DND-41 (cell line): ENCODE measurements around the gene TRIM2.

ENCODE experiments used
- ATAC-seq: fragments of 200-7000 bp; cut with Tn5 transposase; 3 replicates; pipeline ENCODE4 v1.9.1; 2021; ENCODE audit warnings: low read depth; ENCODE audit not compliant: insufficient read depth
- DNase-seq: peaks from one replicate; pipeline ENCODE4 v3.0.0-alpha.2; 2020
- H2AFZ ChIP-seq: 2 replicates; pipeline ENCODE4 v1.6.0; 2012; ENCODE audit warnings: low read depth, low read length
- H3K27ac ChIP-seq: 2 replicates; pipeline ENCODE4 v1.5.1; 2012; ENCODE audit warnings: low read length, inconsistent platforms
- H3K27me3 ChIP-seq: fragments of 200-600 bp; sonication (generic); 2 replicates; pipeline ENCODE4 v1.6.0; 2012; ENCODE audit warnings: low read length, mild to moderate bottlenecking, inconsistent platforms; ENCODE audit not compliant: insufficient read depth, poor library complexity
- H3K36me3 ChIP-seq: 2 replicates; pipeline ENCODE4 v1.5.1; 2012; ENCODE audit warnings: low read length, inconsistent platforms; ENCODE audit not compliant: insufficient read depth
- H3K4me1 ChIP-seq: 2 replicates; pipeline ENCODE4 v1.5.1; 2012; ENCODE audit warnings: mild to moderate bottlenecking, low read length; ENCODE audit not compliant: insufficient read depth
- H3K4me2 ChIP-seq: 2 replicates; pipeline ENCODE4 v1.6.0; 2012; ENCODE audit warnings: mild to moderate bottlenecking, moderate library complexity, low read length, inconsistent platforms; ENCODE audit not compliant: insufficient read depth
- H3K4me3 ChIP-seq, 2 experiments: fragments of 200-600 bp in 1 of 2; shearing (Covaris generic) in 1 of 2; 2 replicates each; pipeline ENCODE4 v1.5.1; 2012 to 2016; ENCODE audit warnings: inconsistent platforms in 2 of 2, low read length in 2 of 2, mild to moderate bottlenecking in 2 of 2, low read depth in 1 of 2, moderate library complexity in 1 of 2
- H3K79me2 ChIP-seq: 2 replicates; pipeline ENCODE4 v1.6.0; 2012; ENCODE audit warnings: low read length, inconsistent platforms; ENCODE audit not compliant: insufficient read depth
- H3K9ac ChIP-seq: 2 replicates; pipeline ENCODE4 v1.6.0; 2012; ENCODE audit warnings: low read depth, mild to moderate bottlenecking, inconsistent platforms, low read length, moderate library complexity
- H3K9me3 ChIP-seq: 2 replicates; pipeline ENCODE4 v1.5.1; 2012; ENCODE audit warnings: low read length, moderate library complexity, mild to moderate bottlenecking, inconsistent platforms; ENCODE audit not compliant: insufficient read depth, severe bottlenecking
- H4K20me1 ChIP-seq: 2 replicates; pipeline ENCODE4 v1.6.0; 2012; ENCODE audit warnings: low read length; ENCODE audit not compliant: insufficient read depth
- EZH2 ChIP-seq: IDR thresholded peaks from 3 replicates; pipeline ENCODE4 v1.6.1; 2012; ENCODE audit warnings: borderline replicate concordance, low read depth, mild to moderate bottlenecking, moderate library complexity, low read length, inconsistent platforms; ENCODE audit not compliant: severe bottlenecking
- TF ChIP-seq, protein P1 (sequence below): IDR thresholded peaks from 2 replicates; pipeline ENCODE4 v1.5.1; 2012; ENCODE audit warnings: borderline replicate concordance, low read length, moderate library complexity, mild to moderate bottlenecking; ENCODE audit not compliant: poor library complexity, severe bottlenecking; ENCODE audit errors: extremely low read depth

The TRIM2 gene

DNA sequence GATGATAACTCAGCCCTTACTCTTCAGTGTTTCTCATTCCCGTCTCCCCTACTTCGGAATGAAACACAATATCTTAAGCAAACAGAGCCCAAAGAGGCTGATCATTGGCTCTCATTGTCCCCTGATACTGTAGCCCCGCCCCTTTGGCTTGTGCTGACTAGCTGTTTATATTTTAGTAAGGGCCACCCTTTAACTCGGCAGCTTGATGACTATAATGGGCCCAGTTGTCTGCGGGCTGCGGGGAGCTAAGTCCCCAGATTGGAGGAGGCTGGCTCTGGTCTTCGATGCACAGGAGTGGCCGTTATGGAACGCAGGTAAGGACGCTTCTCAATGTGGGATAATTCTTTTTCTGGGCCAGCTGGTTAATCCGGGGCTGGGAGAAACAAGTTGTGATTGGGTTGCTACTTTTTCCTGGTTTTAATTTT lies at the start of gene TRIM2:
Gene TRIM2, plus strand, starts transcription at position 197 of the 425 bp plus-strand sequence. Its CDS starts 88 bp downstream, at position 285.
- Histone ChIP-seq H3K79me2 (no peaks in the 10 kb centered on the region), H3K36me3 (no peaks in the 10 kb centered on the region), H3K9ac (no peak within 1 kb of the TSS), H3K9me3 (no peaks in the 10 kb centered on the region), H3K27me3 (no peaks in the 10 kb centered on the region), H3K4me3 (no peak within 1 kb of the TSS), H3K27ac (no peak within 1 kb of the TSS), H4K20me1 (no peaks in the 10 kb centered on the region), H2AFZ (no peak within 1 kb of the TSS), H3K4me2 (no peak within 1 kb of the TSS), H3K4me1 (no peaks in the 10 kb centered on the region)
- ATAC-seq (no peak), DNase-seq (no peak)
- no peak for TF ChIP-seq EZH2
- TF ChIP-seq, protein P1, sequence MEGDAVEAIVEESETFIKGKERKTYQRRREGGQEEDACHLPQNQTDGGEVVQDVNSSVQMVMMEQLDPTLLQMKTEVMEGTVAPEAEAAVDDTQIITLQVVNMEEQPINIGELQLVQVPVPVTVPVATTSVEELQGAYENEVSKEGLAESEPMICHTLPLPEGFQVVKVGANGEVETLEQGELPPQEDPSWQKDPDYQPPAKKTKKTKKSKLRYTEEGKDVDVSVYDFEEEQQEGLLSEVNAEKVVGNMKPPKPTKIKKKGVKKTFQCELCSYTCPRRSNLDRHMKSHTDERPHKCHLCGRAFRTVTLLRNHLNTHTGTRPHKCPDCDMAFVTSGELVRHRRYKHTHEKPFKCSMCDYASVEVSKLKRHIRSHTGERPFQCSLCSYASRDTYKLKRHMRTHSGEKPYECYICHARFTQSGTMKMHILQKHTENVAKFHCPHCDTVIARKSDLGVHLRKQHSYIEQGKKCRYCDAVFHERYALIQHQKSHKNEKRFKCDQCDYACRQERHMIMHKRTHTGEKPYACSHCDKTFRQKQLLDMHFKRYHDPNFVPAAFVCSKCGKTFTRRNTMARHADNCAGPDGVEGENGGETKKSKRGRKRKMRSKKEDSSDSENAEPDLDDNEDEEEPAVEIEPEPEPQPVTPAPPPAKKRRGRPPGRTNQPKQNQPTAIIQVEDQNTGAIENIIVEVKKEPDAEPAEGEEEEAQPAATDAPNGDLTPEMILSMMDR: no peak

DNA sequence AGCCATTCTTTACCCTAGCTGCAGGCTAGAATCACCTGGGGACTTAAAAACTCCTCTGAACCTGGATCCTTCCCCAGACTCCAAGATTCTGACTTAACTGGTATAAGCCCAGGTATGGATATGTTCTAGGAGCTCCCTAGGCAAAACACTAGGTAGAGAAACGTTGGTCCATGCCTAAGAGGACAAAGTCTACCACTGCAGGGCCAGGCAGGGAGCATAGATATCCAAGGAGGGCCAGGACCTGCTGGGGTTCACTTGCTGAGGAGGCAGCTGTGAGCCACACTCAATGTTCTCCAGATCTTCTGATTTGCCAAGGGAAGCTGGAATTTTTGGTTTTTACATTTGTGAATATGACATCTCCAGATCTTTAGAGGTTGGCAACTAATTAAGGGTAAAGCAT lies 48.6 kb upstream of the TRIM2 start:
- Histone ChIP-seq H3K9me3 (no peaks in the 10 kb centered on the region), H3K36me3 (no peaks in the 10 kb centered on the region), H3K9ac (no peak overlapping the region), H3K27ac (no peak overlapping the region), H2AFZ (no peak overlapping the region), H3K4me3 (no peak overlapping the region), H3K4me1 (peaks cover 30% of the 10 kb centered on the region), H3K27me3 (no peaks in the 10 kb centered on the region), H4K20me1 (no peaks in the 10 kb centered on the region), H3K79me2 (peaks cover 10% of the 10 kb centered on the region; the same call in 1 of the 2 replicates), H3K4me2 (no peak overlapping the region)
- TF ChIP-seq, protein P1: no peak
- no peak for TF ChIP-seq EZH2
- ATAC-seq (no peak), DNase-seq (no peak)

DNA sequence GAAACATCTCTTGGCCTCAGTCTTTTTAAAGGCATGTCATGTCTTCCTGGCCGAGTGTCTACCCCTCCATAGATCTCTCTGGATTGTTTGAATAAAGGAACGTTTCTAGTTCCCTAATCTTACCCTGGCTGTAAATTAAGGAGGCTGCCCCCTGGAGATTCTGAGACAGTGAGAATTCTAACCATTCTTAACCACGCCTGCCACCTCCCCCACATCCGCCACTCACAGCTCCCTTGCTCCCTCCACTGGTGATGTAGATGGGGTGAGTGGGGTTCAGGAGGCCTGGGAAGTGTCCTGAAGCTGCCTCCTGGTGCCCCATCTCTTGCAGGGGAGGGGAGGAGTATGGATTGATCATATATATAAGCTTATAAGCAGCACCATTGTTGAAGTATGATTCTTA lies 48.0 kb upstream of the TRIM2 start:
- Histone ChIP-seq H3K4me1 (peaks cover 30% of the 10 kb centered on the region), H3K9me3 (no peaks in the 10 kb centered on the region), H3K36me3 (no peaks in the 10 kb centered on the region), H3K79me2 (peaks cover 10% of the 10 kb centered on the region; the same call in 1 of the 2 replicates), H3K4me3 (no peak overlapping the region), H2AFZ (no peak overlapping the region), H3K27ac (no peak overlapping the region), H4K20me1 (no peaks in the 10 kb centered on the region), H3K9ac (no peak overlapping the region), H3K4me2 (no peak overlapping the region), H3K27me3 (no peaks in the 10 kb centered on the region)
- TF ChIP-seq EZH2: no peak
- TF ChIP-seq, protein P1: peak; percentile 46
- DNase-seq (peak; percentile 37), ATAC-seq (no peak)

DNA sequence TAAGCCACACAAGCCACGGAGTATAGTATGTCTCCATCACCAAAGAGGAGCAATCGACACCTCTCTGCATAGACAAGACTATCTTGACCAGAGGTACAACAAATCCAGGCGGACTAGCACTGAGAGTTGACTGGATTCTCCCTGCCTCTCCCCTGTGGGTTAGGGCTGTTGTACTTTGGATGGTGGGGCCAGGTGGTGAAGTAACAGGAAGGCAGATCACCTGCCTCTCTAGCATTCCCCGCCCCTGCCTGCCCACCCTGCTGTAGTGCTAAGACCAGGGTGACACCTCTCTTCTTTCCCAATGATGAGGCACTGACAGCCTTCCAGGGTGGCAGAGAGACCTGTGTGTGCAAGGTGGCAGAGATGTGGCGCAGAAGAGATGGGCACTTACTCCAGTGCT lies 47.5 kb upstream of the TRIM2 start:
- Histone ChIP-seq H3K9me3 (no peaks in the 10 kb centered on the region), H3K79me2 (peaks cover 10% of the 10 kb centered on the region; the same call in 1 of the 2 replicates), H3K27me3 (no peaks in the 10 kb centered on the region), H3K27ac (no peak overlapping the region), H3K4me2 (no peak overlapping the region), H3K36me3 (no peaks in the 10 kb centered on the region), H4K20me1 (no peaks in the 10 kb centered on the region), H3K9ac (no peak overlapping the region), H3K4me3 (no peak overlapping the region), H3K4me1 (peaks cover 26% of the 10 kb centered on the region), H2AFZ (no peak overlapping the region)
- no peak for DNase-seq
- no peak for ATAC-seq
- no peak for TF ChIP-seq EZH2
- TF ChIP-seq, protein P1: no peak
